ENCODE measurements around the gene KRTAP5-9. TPM values are rescaled to one million over a fixed set of nuclear protein-coding genes. Genes with fewer than 3 reads are reported as not detected.
"Not testable (repeated sequence)": the region's sequence is repeated elsewhere in the genome, so short reads cannot be mapped to it uniquely, and the experiment has no call there.

The KRTAP5-9 gene
- total RNA-seq, 1 experiment from 2014 or later, result not detected

GRCh38 chr11:71534711-71535608 lies 13.3 kb upstream of the KRTAP5-9 start:
- not testable (repeated sequence) for DNase-seq (ENCODE audit: low read depth)

DNA sequence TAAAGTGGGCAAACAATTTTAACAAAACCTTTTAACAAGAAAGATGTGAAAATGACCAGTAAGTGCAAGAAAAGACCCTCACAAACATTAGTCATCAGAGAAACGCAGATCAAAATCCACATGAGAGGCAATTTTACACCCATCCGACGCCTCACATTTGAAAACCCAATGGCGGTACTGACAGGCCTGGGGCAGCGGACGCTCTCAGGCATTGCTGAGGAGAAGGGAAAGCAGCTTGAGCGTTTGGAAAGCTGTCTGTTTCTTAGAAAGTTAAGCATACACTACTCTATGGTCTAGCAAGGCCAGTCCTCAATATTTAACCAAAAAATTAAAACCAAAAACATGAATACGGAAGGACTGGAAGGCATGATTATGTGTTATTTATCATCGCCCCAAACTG lies 12.4 kb upstream of the KRTAP5-9 start:
- DNase-seq (ENCODE audit: low read depth), result no peak

- no peak for DNase-seq (ENCODE audit: low read depth)
These were observed 10.7 kb upstream of the KRTAP5-9 start for GRCh38 chr11:71537537-71537936.

DNA sequence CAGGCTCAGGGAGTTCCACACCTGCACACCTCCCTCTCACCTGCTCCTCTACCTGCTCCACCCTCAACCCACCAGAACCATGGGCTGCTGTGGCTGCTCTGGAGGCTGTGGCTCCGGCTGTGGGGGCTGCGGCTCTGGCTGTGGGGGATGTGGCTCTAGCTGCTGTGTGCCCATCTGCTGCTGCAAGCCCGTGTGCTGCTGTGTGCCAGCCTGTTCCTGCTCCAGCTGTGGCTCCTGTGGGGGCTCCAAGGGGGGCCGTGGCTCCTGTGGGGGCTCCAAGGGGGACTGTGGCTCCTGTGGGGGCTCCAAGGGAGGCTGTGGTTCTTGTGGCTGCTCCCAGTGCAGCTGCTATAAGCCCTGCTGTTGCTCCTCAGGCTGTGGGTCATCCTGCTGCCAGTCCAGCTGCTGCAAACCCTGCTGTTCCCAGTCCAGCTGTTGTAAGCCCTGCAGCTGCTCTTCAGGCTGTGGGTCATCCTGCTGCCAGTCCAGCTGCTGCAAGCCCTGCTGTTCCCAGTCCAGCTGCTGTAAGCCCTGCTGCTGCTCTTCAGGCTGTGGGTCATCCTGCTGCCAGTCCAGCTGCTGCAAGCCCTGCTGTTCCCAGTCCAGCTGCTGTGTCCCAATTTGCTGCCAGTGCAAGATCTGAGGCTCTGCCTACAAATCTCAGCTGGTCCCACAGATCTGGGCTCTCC lies 10.1 kb upstream of the KRTAP5-9 start, which contains the start of gene KRTAP5-8:
Gene KRTAP5-8, plus strand, starts transcription at position 49 of the 689 bp plus-strand sequence. Its CDS starts 31 bp downstream, at position 80.
- DNase-seq (ENCODE audit: low read depth), result not testable (repeated sequence)

GRCh38 chr11:71538666-71538990 lies 9.6 kb upstream of the KRTAP5-9 start:
- no peak for DNase-seq (ENCODE audit: low read depth)

- no peak for DNase-seq (ENCODE audit: low read depth)
These were observed 9.2 kb upstream of the KRTAP5-9 start for GRCh38 chr11:71539017-71539416.

DNA sequence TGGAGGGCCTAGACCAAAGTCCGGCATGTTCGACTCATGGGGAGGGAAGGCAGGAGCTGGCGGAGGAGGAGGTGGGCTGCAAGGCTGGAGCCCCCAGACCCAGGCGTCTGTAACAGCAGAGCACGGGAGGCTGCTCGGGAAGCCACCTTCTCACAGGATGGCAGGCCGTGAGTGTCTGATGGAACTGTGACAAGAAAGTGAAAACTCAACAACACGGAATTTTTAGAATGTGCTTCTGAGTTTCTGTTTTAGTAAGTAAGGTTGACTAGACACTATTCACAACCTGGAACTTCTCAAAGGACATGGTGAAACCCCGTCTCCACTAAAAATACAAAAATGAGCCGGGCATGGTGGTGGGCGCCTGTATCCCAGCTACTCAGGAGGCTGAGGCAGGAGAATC lies 8.2 kb upstream of the KRTAP5-9 start:
- DNase-seq (ENCODE audit: low read depth), result not testable (repeated sequence)

- not testable (repeated sequence) for DNase-seq (ENCODE audit: low read depth)
These were observed 7.5 kb upstream of the KRTAP5-9 start for GRCh38 chr11:71540521-71541304.

DNA sequence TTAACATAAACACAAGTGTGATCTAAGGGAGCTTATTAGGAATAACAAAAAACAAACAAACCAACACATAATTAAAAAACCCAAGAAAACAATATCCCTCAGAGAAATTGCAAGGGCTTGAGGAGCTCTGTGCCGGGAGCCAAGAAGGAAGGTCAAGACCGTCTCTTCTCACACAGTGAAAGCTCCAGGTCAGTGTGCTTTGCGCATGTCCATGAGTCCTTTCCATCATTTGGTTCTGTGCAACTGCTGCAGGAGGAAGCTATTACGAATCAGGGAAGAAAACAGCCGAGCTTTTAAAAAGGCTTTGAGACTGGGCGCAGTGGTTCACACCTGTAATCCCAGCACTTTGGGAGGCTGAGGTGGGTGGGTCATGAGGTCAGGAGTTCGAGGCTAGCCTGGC lies 5.8 kb upstream of the KRTAP5-9 start:
- no peak for DNase-seq (ENCODE audit: low read depth)

DNA sequence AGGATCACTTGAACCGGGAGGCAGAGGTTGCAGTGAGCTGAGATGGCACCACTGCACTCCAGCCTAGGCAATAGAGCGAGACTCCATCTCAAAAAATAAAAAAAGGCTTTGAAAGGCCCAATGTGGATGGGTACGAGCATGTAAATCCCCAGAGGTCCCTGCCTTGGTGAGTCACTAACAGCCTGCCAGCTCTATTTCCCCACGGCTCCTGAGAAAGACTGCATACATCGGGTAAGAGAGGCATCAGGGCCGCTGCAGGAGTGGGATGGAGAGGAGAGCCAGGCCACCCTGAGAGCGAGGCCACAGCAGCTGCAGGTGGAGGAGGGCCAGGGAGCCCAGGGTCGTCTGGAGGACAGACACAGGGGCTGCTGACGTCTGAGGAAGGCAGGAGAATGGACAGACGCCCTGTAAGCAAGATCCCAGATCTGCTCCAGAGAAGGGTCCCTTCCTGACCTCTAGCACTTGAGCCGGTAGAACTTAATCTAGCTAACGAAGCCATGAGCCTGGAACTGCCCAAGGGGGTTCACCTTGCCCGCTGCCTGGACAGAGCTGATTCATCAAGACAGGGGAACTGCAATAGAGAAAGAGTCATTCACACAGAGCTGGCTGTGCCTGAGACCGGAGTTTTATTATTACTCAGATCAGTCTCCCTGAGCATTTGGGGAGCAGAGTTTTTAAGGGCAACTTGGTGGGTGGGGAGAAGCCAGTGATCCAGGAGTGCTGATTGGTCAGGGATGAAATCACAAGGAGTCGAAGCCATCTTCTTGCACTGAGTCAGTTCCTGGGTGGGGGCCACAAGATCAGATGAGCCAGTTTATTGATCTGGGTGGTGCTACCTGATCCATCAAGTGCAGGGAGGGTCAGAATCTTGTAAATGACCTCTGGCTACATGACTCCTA lies 5.1 kb upstream of the KRTAP5-9 start:
- DNase-seq (ENCODE audit: low read depth), result peak; percentile 3

DNA sequence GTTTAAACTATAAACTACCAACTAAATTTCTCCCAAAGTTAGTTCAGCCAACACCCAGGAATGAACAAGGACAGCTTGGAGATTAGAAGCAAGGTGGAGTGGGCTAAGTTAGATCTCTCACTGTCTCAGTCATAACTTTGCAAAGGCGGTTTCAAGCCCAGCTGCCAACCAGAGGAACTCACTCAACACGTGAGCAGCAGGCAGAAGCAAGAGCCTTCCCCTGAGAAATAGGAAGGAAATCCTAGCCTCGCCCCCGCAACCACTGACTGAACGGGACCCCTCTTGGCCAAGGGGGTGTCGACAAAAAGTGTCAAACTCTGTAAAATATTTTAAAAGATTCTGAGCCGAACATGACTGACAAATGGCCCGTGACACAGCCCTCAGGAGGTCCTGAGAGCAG lies 4.4 kb upstream of the KRTAP5-9 start:
- DNase-seq (ENCODE audit: low read depth), result no peak

- no peak for DNase-seq (ENCODE audit: low read depth)
These were observed 3.5 kb upstream of the KRTAP5-9 start for GRCh38 chr11:71544525-71545214.

DNA sequence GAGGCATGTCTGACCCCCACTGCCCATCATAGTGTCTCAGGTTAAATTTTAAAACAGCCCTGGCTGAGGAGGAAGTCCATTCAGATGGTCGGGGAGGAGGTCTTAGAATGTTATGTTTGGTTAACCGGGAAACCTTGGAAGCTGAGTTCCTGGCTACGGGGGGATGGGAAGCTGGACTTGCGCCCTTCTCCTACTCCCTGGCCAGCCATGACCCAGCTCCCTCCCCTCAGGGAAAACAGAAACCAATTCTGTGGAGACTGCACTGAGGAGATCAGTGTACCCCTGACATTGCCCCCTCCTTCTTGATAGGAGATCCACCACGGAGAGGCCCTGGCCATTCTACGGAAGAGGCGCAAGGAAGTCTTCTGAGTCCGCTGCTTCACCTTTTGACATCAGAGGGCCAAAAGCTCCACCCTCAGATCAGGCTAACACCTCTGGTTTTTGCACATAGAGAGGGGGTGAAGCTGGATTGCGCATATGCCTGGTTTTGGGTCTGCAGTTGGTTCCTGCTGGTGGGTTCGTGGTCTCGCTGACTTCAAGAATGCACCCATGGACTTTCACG lies 2.7 kb upstream of the KRTAP5-9 start:
- no peak for DNase-seq (ENCODE audit: low read depth)

GRCh38 chr11:71548716-71549151 lies 514 bp downstream of the KRTAP5-9 start:
- no peak for DNase-seq (ENCODE audit: low read depth)

GRCh38 chr11:71551711-71552110 lies 3.5 kb downstream of the KRTAP5-9 start:
- no peak for DNase-seq (ENCODE audit: low read depth)

- DNase-seq (ENCODE audit: low read depth), result no peak
These were observed 6.8 kb downstream of the KRTAP5-9 start for GRCh38 chr11:71554996-71555395.

DNA sequence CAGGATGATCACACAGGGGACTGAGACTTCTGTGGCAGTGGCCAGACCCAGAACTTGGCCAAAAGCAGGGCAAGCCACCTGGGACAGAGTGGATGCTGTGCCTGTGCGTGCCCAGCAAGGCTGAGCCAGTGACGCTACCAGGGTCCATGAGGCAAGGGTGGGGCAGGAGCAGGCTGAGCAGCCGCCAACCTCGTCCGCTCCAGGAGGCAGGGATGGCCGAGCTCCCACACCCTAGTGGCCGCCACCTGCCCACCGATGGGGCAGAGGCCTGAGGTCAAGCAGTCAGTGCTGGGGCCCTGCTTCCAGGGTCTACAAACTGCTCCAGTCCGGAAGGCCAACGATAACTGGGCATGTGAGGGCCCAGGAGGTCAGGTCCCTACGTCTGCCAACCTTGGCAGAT lies 7.3 kb downstream of the KRTAP5-9 start:
- no peak for DNase-seq (ENCODE audit: low read depth)

DNA sequence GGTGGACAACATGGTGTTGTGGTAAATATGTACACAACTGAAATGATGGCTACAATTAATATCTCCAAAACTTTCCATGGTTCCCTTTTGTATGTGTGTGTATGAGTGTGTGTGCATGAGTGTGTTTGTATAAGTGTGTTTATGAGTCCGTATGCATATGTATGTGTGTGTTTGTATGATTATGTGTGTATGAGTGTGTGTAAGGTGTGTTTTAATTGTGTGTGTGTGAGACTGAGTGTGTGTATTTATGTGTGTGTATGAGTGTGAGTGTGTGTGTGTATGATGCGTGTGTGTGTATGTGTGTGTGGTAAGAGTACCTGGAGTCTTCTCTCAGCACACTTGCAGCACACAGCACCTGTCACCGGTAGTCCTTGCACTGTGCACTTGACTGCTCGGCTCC lies 7.8 kb downstream of the KRTAP5-9 start:
- no peak for DNase-seq (ENCODE audit: low read depth)

DNA sequence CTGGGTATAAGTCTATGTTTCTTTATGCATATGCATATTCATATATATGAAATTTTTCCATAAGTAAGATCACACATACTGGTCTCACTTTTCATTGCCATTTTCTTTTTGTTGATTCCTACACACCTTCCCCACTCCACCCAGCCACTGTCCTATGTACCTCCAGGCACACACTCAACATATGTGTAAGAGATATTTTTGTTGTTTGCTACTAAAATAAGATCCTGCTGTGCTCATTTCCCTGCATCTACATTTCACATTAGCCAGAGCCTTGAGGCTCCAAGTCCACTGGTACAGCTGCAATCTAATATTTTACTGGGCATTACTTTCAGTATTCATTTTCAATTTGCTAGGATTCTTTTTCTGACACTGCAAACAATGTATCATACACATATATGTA lies 9.0 kb downstream of the KRTAP5-9 start:
- DNase-seq (ENCODE audit: low read depth), result no peak

- DNase-seq (ENCODE audit: low read depth), result no peak
These were observed 10.8 kb downstream of the KRTAP5-9 start for GRCh38 chr11:71558996-71559395.
